B cell (primary cell): ENCODE results near the gene GLIS1. TPM values are rescaled to one million over a fixed set of nuclear protein-coding genes. Genes with fewer than 3 reads are reported as not detected.

Experiments
- ATAC-seq: fragments of 200-7000 bp; cut with Tn5 transposase; one replicate; pipeline ENCODE4 v1.10.0; 2021; ENCODE audit warnings: low read depth, mild to moderate bottlenecking, moderate number of reproducible peaks, moderate library complexity
- CTCF ChIA-PET: fragments of 350-600 bp; sonication (Branson Sonifier 250); formaldehyde crosslinking; loops from one replicate; lab custom pipeline; 2021; ENCODE audit warnings: antibody characterized with exemption, inconsistent platforms; lab: Charles Lee
- POLR2A ChIA-PET: fragments of 350-600 bp; sonication (Branson Sonifier 250); formaldehyde crosslinking; loops from one replicate; lab custom pipeline; 2021; ENCODE audit warnings: antibody characterized with exemption; lab: Charles Lee
- DNase-seq: peaks from one replicate; pipeline ENCODE4 v3.0.0; 2013
- H2AFZ ChIP-seq: 2 replicates; pipeline ENCODE4 v1.6.1; 2012; ENCODE audit warnings: mild to moderate bottlenecking, low read depth, low read length; ENCODE audit not compliant: insufficient read depth, poor library complexity, severe bottlenecking
- H3K27ac ChIP-seq, 2 donors: 1 replicate in 1 of 2; 2 replicates in 1 of 2; pipeline ENCODE4 v1.5.1; 2012 to 2013; ENCODE audit warnings: low read length in 2 of 2, mild to moderate bottlenecking in 2 of 2, moderate library complexity in 1 of 2
- H3K27me3 ChIP-seq, 4 experiments: fragments of 200-600 bp in 1 of 4; sonication (generic) in 1 of 4; replicated peaks in 1 of 4; 1 replicate in 2 of 4; 2 replicates in 2 of 4; pipeline versions ENCODE4 v1.6.1 to v1.7.0; 2013 to 2016; ENCODE audit warnings: low read length in 3 of 4, mild to moderate bottlenecking in 2 of 4, mixed read lengths in 1 of 4, moderate library complexity in 1 of 4; ENCODE audit not compliant: insufficient read depth in 4 of 4, control insufficient read depth in 3 of 4; ENCODE audit errors: control extremely low read depth in 1 of 4
- H3K36me3 ChIP-seq, 2 experiments: replicated peaks in 1 of 2; 1 replicate in 1 of 2; 2 replicates in 1 of 2; pipeline versions ENCODE4 v1.6.1 to v1.7.1; 2013; ENCODE audit warnings: low read length in 1 of 2; ENCODE audit not compliant: insufficient read depth in 2 of 2, control insufficient read depth in 1 of 2; ENCODE audit errors: control extremely low read depth in 1 of 2, extremely low read depth in 1 of 2
- H3K4me1 ChIP-seq, 2 donors: fragments of 200-600 bp in 1 of 2; sonication (generic) in 1 of 2; 1 replicate in 1 of 2; 2 replicates in 1 of 2; pipeline versions ENCODE4 v1.5.1 to v1.6.1; 2013 to 2017; ENCODE audit warnings: low read length in 2 of 2; ENCODE audit not compliant: control insufficient read depth in 2 of 2, insufficient read depth in 2 of 2
- H3K4me2 ChIP-seq: replicated peaks from 2 replicates; pipeline ENCODE3; 2012; ENCODE audit warnings: mild to moderate bottlenecking, low read depth, low read length; ENCODE audit not compliant: poor library complexity, severe bottlenecking
- H3K4me3 ChIP-seq, 5 experiments: fragments of 200-600 bp in 1 of 5; sonication (generic) in 1 of 5; 1 replicate in 3 of 5; 2 replicates in 2 of 5; pipeline versions ENCODE4 v1.5.1 to v1.7.0; 2011 to 2016; ENCODE audit warnings: low read length in 4 of 5, mild to moderate bottlenecking in 4 of 5, low read depth in 2 of 5, control low read depth in 1 of 5, moderate library complexity in 1 of 5; ENCODE audit not compliant: insufficient read depth in 1 of 5; ENCODE audit errors: control extremely low read depth in 1 of 5, extremely low read depth in 1 of 5
- H3K79me2 ChIP-seq: fragments of 200-600 bp; sonication (generic); one replicate; pipeline ENCODE4 v1.6.0; 2016; ENCODE audit warnings: low read length; ENCODE audit not compliant: control insufficient read depth, insufficient read depth
- H3K9ac ChIP-seq: fragments of 200-600 bp; sonication (generic); 2 replicates; pipeline ENCODE4 v1.6.1; 2017; ENCODE audit warnings: mild to moderate bottlenecking, low read length, moderate library complexity
- H3K9me3 ChIP-seq, 3 donors: one replicate each; pipeline versions ENCODE4 v1.6.1 to v1.7.1; 2013; ENCODE audit warnings: low read length in 2 of 3; ENCODE audit not compliant: control insufficient read depth in 2 of 3, insufficient read depth in 1 of 3; ENCODE audit errors: control extremely low read depth in 1 of 3
- H4K20me1 ChIP-seq: 2 replicates; pipeline ENCODE4 v1.6.0; 2012; ENCODE audit warnings: mild to moderate bottlenecking, low read length; ENCODE audit not compliant: insufficient read depth, control insufficient read depth, poor library complexity, severe bottlenecking
- H3K27ac Mint-ChIP-seq: one replicate; pipeline ENCODE4 v1.8.0; 2021; ENCODE audit warnings: mixed read lengths
- H3K27me3 Mint-ChIP-seq: one replicate; pipeline ENCODE4 v1.8.0; 2021; ENCODE audit warnings: mixed read lengths
- H3K4me1 Mint-ChIP-seq: one replicate; pipeline ENCODE4 v1.8.0; 2021; ENCODE audit warnings: mixed read lengths
- H3K4me3 Mint-ChIP-seq: one replicate; pipeline ENCODE4 v1.8.0; 2021; ENCODE audit warnings: mixed read lengths
- H3K9me3 Mint-ChIP-seq: one replicate; pipeline ENCODE4 v1.8.0; 2022; ENCODE audit warnings: mixed read lengths; ENCODE audit not compliant: insufficient read depth
- CTCF ChIP-seq: fragments of 200-600 bp; IDR thresholded peaks from one replicate; pipeline ENCODE4 v1.8.0; 2022; ENCODE audit warnings: antibody characterized with exemption, mild to moderate bottlenecking
- EZH2 ChIP-seq: IDR thresholded peaks from 2 replicates; pipeline ENCODE4 v1.6.1; 2012; ENCODE audit warnings: borderline replicate concordance, low read depth, mild to moderate bottlenecking, moderate library complexity, low read length; ENCODE audit not compliant: insufficient read depth, poor library complexity, severe bottlenecking
- WGBS: methylation state at CpG from one replicate; pipeline ENCODE4 v1.1.5; 2013; ENCODE audit warnings: missing lambda C conversion rate; ENCODE audit not compliant: insufficient coverage; 5-methylcytosine and 5-hydroxymethylcytosine counted together
- intact Hi-C: fragments of 100-400 bp; cut with micrococcal nuclease; formaldehyde crosslinking; loops from one replicate; pipeline ENCODE4 v1.10.0; 2022
- polyA plus RNA-seq: library from polyadenylated mRNA; depleted of rRNA; stranded (reverse); fragments of >200 nt; gene quantifications from 2 replicates; pipeline ENCODE4 v1.2.3, GENCODE V29; 2012
- total RNA-seq, 2 donors: library from RNA; stranded (reverse); fragments of 120-200 nt in 1 of 2; gene quantifications; 1 replicate in 1 of 2; 2 replicates in 1 of 2; pipeline versions ENCODE4 v1.2.3 to v1.2.4, GENCODE V29; 2013 to 2022

The GLIS1 gene
- total and polyA plus RNA-seq, 2 donors (not counting 1 experiment from before 2014, with no cell fraction given) = not detected

- no peaks in the 10 kb centered on the region for H3K36me3 ChIP-seq
- DNase-seq (no peak), ATAC-seq (no peak)
- H3K9ac ChIP-seq = no peak overlapping the region
- Mint-ChIP-seq H3K4me1 (no peaks in the 10 kb centered on the region), H3K4me3 (no peak overlapping the region), H3K27ac (no peak overlapping the region), H3K9me3 (no peaks in the 10 kb centered on the region), H3K27me3 (no peaks in the 10 kb centered on the region)
- CTCF ChIA-PET = no interaction called here
- H3K4me2 ChIP-seq = no peak overlapping the region
- no peak overlapping the region for H3K27ac ChIP-seq
- H3K27me3 ChIP-seq = no peaks in the 10 kb centered on the region
- no peaks in the 10 kb centered on the region for H3K9me3 ChIP-seq
- intact Hi-C loops = no loop called here
- no peak overlapping the region for H2AFZ ChIP-seq
- WGBS = 92% methylated on average over 8 of the region's 10 CpGs
- no peak overlapping the region for H3K4me3 ChIP-seq
- H3K4me1 ChIP-seq = no peaks in the 10 kb centered on the region
- POLR2A ChIA-PET = no interaction called here
- H4K20me1 ChIP-seq = no peaks in the 10 kb centered on the region
- TF ChIP-seq EZH2 = no peak
- TF ChIP-seq CTCF = no peak
- no peaks in the 10 kb centered on the region for H3K79me2 ChIP-seq
Observed at GRCh38 chr1:53514436-53514835, 224.5 kb downstream of the GLIS1 start.

DNA sequence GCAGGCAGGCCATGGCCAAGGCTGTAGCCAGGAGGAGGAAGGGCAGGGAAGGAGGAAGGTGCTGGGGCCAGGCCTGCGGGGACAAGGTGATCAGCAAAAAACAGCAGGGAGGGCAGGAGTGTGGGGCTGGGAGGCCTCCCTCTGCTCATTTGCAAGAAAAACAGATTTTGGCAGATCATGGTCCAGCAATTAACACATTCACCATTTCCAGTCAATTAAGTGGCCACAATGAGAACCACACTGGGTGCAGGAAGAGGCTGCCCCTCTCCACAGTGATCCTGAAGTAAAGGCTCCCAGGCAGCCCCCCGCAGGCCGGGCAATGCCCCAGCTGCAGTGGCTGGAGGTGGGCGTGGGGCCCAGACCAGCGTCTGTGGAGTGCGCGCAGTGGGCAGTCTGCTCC, 225.1 kb downstream of the GLIS1 start:
- Histone ChIP-seq H3K4me2 (no peak overlapping the region), H3K4me3 (no peak overlapping the region), H4K20me1 (no peaks in the 10 kb centered on the region), H3K79me2 (no peaks in the 10 kb centered on the region), H3K9ac (no peak overlapping the region), H3K27ac (no peak overlapping the region), H3K4me1 (no peaks in the 10 kb centered on the region), H3K36me3 (no peaks in the 10 kb centered on the region), H3K9me3 (no peaks in the 10 kb centered on the region), H3K27me3 (no peaks in the 10 kb centered on the region), H2AFZ (no peak overlapping the region)
- 92% methylated on average over 6 of the region's 7 CpGs for WGBS
- CTCF ChIA-PET = no interaction called here
- no peak overlapping the region for H3K4me3 Mint-ChIP-seq
- no peak overlapping the region for H3K27ac Mint-ChIP-seq
- H3K4me1 Mint-ChIP-seq = no peaks in the 10 kb centered on the region
- POLR2A ChIA-PET = no interaction called here
- no peaks in the 10 kb centered on the region for H3K27me3 Mint-ChIP-seq
- ATAC-seq (no peak), DNase-seq (no peak)
- TF ChIP-seq CTCF (no peak), EZH2 (no peak)
- intact Hi-C loops = no loop called here
- no peaks in the 10 kb centered on the region for H3K9me3 Mint-ChIP-seq
